ENCODE measurements around the gene MAN2B2. TPM values are rescaled to one million over a fixed set of nuclear protein-coding genes. Genes with fewer than 3 reads are reported as not detected.
A peak's percentile ranks its signal among the peaks of the same experiment; 100 is the strongest.

Gene MAN2B2
- 10 to 100 TPM; 31.9 to 42.0 (median 33.0) TPM for total RNA-seq

GRCh38 chr4:6574747-6575502 is at the start of gene MAN2B2:
Gene MAN2B2, plus strand, starts transcription at chr4:6575189. Its CDS starts 22 bp downstream, at chr4:6575211.
- H3K27ac ChIP-seq (replicated peaks in 1 of 4) = peak within 1 kb of the TSS; percentile 69 to 82 (median 78)
- intact Hi-C loops (cut with DNase I) = no loop called here
- H3K36me3 ChIP-seq = peaks cover 5 to 37% (median 26%) of the 10 kb centered on the region in 4 donors
- TF ChIP-seq EP300 (IDR thresholded peaks at IDR 0.05) (no peak), POLR2A (IDR thresholded peaks at IDR 0.05; ENCODE audit: low read depth) (peak; percentile 15), CTCF (IDR thresholded peaks at IDR 0.05) (peak in 1 of 3 experiments; percentile 5), POLR2AphosphoS5 (IDR thresholded peaks at IDR 0.05) (peak in 1 of 2 donors; percentile 84)
- peaks cover 13 to 29% (median 23%) of the 10 kb centered on the region in 4 donors for H3K4me1 ChIP-seq
- no peaks in the 10 kb centered on the region for H3K9me3 ChIP-seq
- no peaks in the 10 kb centered on the region for H3K27me3 ChIP-seq
- H3K4me3 ChIP-seq = peak within 1 kb of the TSS; percentile 71 to 95 (median 82)
- WGBS = 0% methylated on average over 11 of the region's 62 CpGs
- peak; percentile 94 for DNase-seq (ENCODE audit: extremely low spot score)

GRCh38 chr4:6525474-6525873 is 49.5 kb upstream of the MAN2B2 start:
- no peak for DNase-seq (ENCODE audit: extremely low spot score)
- H3K27me3 ChIP-seq = peaks cover 0 to 36% (median 0%) of the 10 kb centered on the region in 4 donors
- no peak for TF ChIP-seq CTCF (IDR thresholded peaks at IDR 0.05)
- no peak for TF ChIP-seq POLR2AphosphoS5 (IDR thresholded peaks at IDR 0.05)
- TF ChIP-seq POLR2A (IDR thresholded peaks at IDR 0.05; ENCODE audit: low read depth) = no peak
- no peak for TF ChIP-seq EP300 (IDR thresholded peaks at IDR 0.05)
- H3K4me3 ChIP-seq = no peak overlapping the region
- no peaks in the 10 kb centered on the region for H3K4me1 ChIP-seq
- H3K36me3 ChIP-seq = no peaks in the 10 kb centered on the region
- intact Hi-C loops (cut with DNase I) = no loop called here
- WGBS = 88% methylated on average over 9 of the region's 9 CpGs
- no peak overlapping the region for H3K27ac ChIP-seq (replicated peaks in 1 of 4)
- no peaks in the 10 kb centered on the region for H3K9me3 ChIP-seq

- 53% methylated on average over 5 of the region's 5 CpGs for WGBS
Observed at GRCh38 chr4:6526156-6526555, 48.8 kb upstream of the MAN2B2 start.

GRCh38 chr4:6526671-6527091 is 48.3 kb upstream of the MAN2B2 start:
- Histone ChIP-seq H3K27me3 (peaks cover 0 to 32% (median 0%) of the 10 kb centered on the region in 4 donors), H3K9me3 (no peaks in the 10 kb centered on the region), H3K36me3 (no peaks in the 10 kb centered on the region), H3K4me3 (no peak overlapping the region), H3K4me1 (no peaks in the 10 kb centered on the region), H3K27ac (replicated peaks in 1 of 4) (no peak overlapping the region)
- 58% methylated on average over 9 of the region's 9 CpGs for WGBS
- no peak for TF ChIP-seq CTCF (IDR thresholded peaks at IDR 0.05)
- TF ChIP-seq EP300 (IDR thresholded peaks at IDR 0.05) = no peak
- no peak for TF ChIP-seq POLR2AphosphoS5 (IDR thresholded peaks at IDR 0.05)
- TF ChIP-seq POLR2A (IDR thresholded peaks at IDR 0.05; ENCODE audit: low read depth) = no peak
- intact Hi-C loops (cut with DNase I) = no loop called here
- DNase-seq (ENCODE audit: extremely low spot score) = no peak

More at GRCh38 chr4:6526156-6526555, 48.8 kb upstream of the MAN2B2 start:
- TF ChIP-seq POLR2AphosphoS5 (IDR thresholded peaks at IDR 0.05) = no peak
- no peak for TF ChIP-seq CTCF (IDR thresholded peaks at IDR 0.05)
- TF ChIP-seq POLR2A (IDR thresholded peaks at IDR 0.05; ENCODE audit: low read depth) = no peak
- TF ChIP-seq EP300 (IDR thresholded peaks at IDR 0.05) = no peak
- intact Hi-C loops (cut with DNase I) = no loop called here
- no peaks in the 10 kb centered on the region for H3K36me3 ChIP-seq
- no peak overlapping the region for H3K27ac ChIP-seq (replicated peaks in 1 of 4)
- H3K9me3 ChIP-seq = no peaks in the 10 kb centered on the region
- peaks cover 0 to 36% (median 0%) of the 10 kb centered on the region in 4 donors for H3K27me3 ChIP-seq
- H3K4me3 ChIP-seq = no peak overlapping the region
- H3K4me1 ChIP-seq = no peaks in the 10 kb centered on the region
- DNase-seq (ENCODE audit: extremely low spot score) = no peak
